CD14-positive monocyte (primary cell): ENCODE measurements around the gene PNMA8C. TPM values are rescaled to one million over a fixed set of nuclear protein-coding genes. Genes with fewer than 3 reads are reported as not detected.

ENCODE experiments used
- polyA plus RNA-seq, 3 donors: library from polyadenylated mRNA; depleted of rRNA in 1 of 3; unstranded in 2 of 3; stranded (reverse) in 1 of 3; fragments of 300-500 nt in 2 of 3; fragments of >200 nt in 1 of 3; fragmentation: Illumina TruSeq in 2 of 3; gene quantifications; 1 replicate in 2 of 3; 2 replicates in 1 of 3; pipeline ENCODE4 v1.2.3, GENCODE V29; 2012 to 2021

PNMA8C gene
- polyA plus RNA-seq, 3 donors, result not detected

Other genes with a start within 250 kb of the PNMA8C start
- gene IGFL1, start 199.2 kb downstream of the PNMA8C start, polyA plus RNA-seq, result not detected
- gene HIF3A, start 131.9 kb downstream of the PNMA8C start, polyA plus RNA-seq, result not detected
- 10 to 100 TPM in 2 of 3 donors, 1 to 10 TPM in 1; 9.9 to 76.3 (median 12.6) TPM for gene PPP5C, start 81.8 kb downstream of the PNMA8C start, polyA plus RNA-seq
- not detected for gene CCDC8, start 15.4 kb downstream of the PNMA8C start, polyA plus RNA-seq
- gene PNMA8A, start 42.6 kb upstream of the PNMA8C start, polyA plus RNA-seq, result not detected
- gene PNMA8B, start 66.9 kb upstream of the PNMA8C start, polyA plus RNA-seq, result under 1 TPM in 2 of 3 donors, not detected in 1; 0.07 to 0.16 TPM
- 100 to 1,000 TPM; 165 to 240 (median 177) TPM for gene CALM3, start 172.4 kb upstream of the PNMA8C start, polyA plus RNA-seq
- 10 to 100 TPM; 12.8 to 51.2 (median 14.1) TPM for gene PTGIR, start 196.2 kb upstream of the PNMA8C start, polyA plus RNA-seq
- gene GNG8, start 207.3 kb upstream of the PNMA8C start, polyA plus RNA-seq, result not detected
- under 1 TPM; 0.05 to 0.23 (median 0.09) TPM for gene DACT3, start 232.2 kb upstream of the PNMA8C start, polyA plus RNA-seq